ENCODE data around the gene PTPRK. TPM values are rescaled to one million over a fixed set of nuclear protein-coding genes. Genes with fewer than 3 reads are reported as not detected.
"Not testable (repeated sequence)": the region's sequence is repeated elsewhere in the genome, so short reads cannot be mapped to it uniquely, and the experiment has no call there.

PTPRK gene
- polyA plus RNA-seq, 12 donors: 15.0 to 27.8 (median 21.1) TPM; not detected in 1

GRCh38 chr6:128443553-128443952, 76.8 kb downstream of the PTPRK start:
- no peak for DNase-seq

- no peak for DNase-seq
Measured at GRCh38 chr6:128439627-128440026, 80.8 kb downstream of the PTPRK start.

GRCh38 chr6:128438393-128438792, 82.0 kb downstream of the PTPRK start:
- DNase-seq: no peak

- DNase-seq: no peak
Measured at GRCh38 chr6:128437685-128438084, 82.7 kb downstream of the PTPRK start.

GRCh38 chr6:128434752-128435151, 85.6 kb downstream of the PTPRK start:
- not testable (repeated sequence) for DNase-seq

GRCh38 chr6:128432394-128432793, 88.0 kb downstream of the PTPRK start:
- no peak for DNase-seq

- no peak for DNase-seq
Measured at GRCh38 chr6:128427139-128427538, 93.3 kb downstream of the PTPRK start.

- no peak for DNase-seq
Measured at GRCh38 chr6:128425856-128426255, 94.5 kb downstream of the PTPRK start.

- DNase-seq: no peak
Measured at GRCh38 chr6:128422871-128423270, 97.5 kb downstream of the PTPRK start.

- DNase-seq: no peak
Measured at GRCh38 chr6:128422200-128422599, 98.2 kb downstream of the PTPRK start.

- DNase-seq: no peak
Measured at GRCh38 chr6:128421788-128422187, 98.6 kb downstream of the PTPRK start.

GRCh38 chr6:128417698-128418097, 102.7 kb downstream of the PTPRK start:
- DNase-seq: no peak

- DNase-seq: no peak
Measured at GRCh38 chr6:128415387-128415786, 105.0 kb downstream of the PTPRK start.

GRCh38 chr6:128414943-128415342, 105.5 kb downstream of the PTPRK start:
- no peak for DNase-seq

GRCh38 chr6:128413291-128413690, 107.1 kb downstream of the PTPRK start:
- DNase-seq: no peak

- no peak for DNase-seq
Measured at GRCh38 chr6:128412680-128413079, 107.7 kb downstream of the PTPRK start.

GRCh38 chr6:128410584-128410983, 109.8 kb downstream of the PTPRK start:
- no peak for DNase-seq

- DNase-seq: no peak
Measured at GRCh38 chr6:128409003-128409402, 111.4 kb downstream of the PTPRK start.

GRCh38 chr6:128406453-128406852, 113.9 kb downstream of the PTPRK start:
- DNase-seq: no peak

GRCh38 chr6:128403618-128404444, 116.6 kb downstream of the PTPRK start:
- no peak for DNase-seq

GRCh38 chr6:128400875-128401274, 119.5 kb downstream of the PTPRK start:
- DNase-seq: no peak

- peak; percentile 60 for DNase-seq
Measured at GRCh38 chr6:128397996-128398395, 122.4 kb downstream of the PTPRK start.

GRCh38 chr6:128395596-128395995, 124.8 kb downstream of the PTPRK start:
- no peak for DNase-seq

- DNase-seq: no peak
Measured at GRCh38 chr6:128395188-128395587, 125.2 kb downstream of the PTPRK start.

Measured in muscle of arm (tissue), 12 donors.